A673 (cell line): ENCODE data around the gene RAP1GDS1. TPM values are rescaled to one million over a fixed set of nuclear protein-coding genes. Genes with fewer than 3 reads are reported as not detected.

ENCODE experiments used
- BruUV-seq: library from RNA; stranded (reverse); fragments of 400-500 nt; replicated peaks from 2 replicates; lab custom pipeline; 2021; lab: Mats Ljungman, UMichigan
- CTCF ChIA-PET: fragments of 300-600 bp; sonication (Branson Sonifier 250); formaldehyde crosslinking; loops from one replicate; lab custom pipeline; 2022; ENCODE audit warnings: antibody characterized with exemption; lab: Charles Lee
- POLR2A ChIA-PET: fragments of 300-600 bp; sonication (Branson Sonifier 250); formaldehyde crosslinking; loops from one replicate; lab custom pipeline; 2022; ENCODE audit warnings: antibody characterized with exemption; ENCODE audit not compliant: low non-redundant PET; lab: Charles Lee
- DNase-seq: peaks from one replicate; pipeline ENCODE4 v3.0.0-alpha.2; 2015; ENCODE audit warnings: low spot score
- H3K27ac ChIP-seq: fragments of 200-600 bp; sonication (generic); 2 replicates; pipeline ENCODE4 v1.5.1; 2016; ENCODE audit warnings: mixed run types, low read depth, mild to moderate bottlenecking, mixed read lengths, antibody characterized with exemption, low read length; ENCODE audit not compliant: poor library complexity, severe bottlenecking
- H3K27me3 ChIP-seq: fragments of 200-600 bp; sonication (generic); replicated peaks from 2 replicates; pipeline ENCODE4 v1.6.1; 2017; ENCODE audit warnings: mixed run types, low read depth, mild to moderate bottlenecking, mixed read lengths, antibody characterized with exemption, low read length; ENCODE audit not compliant: insufficient read depth, poor library complexity
- H3K36me3 ChIP-seq: fragments of 200-600 bp; sonication (generic); 2 replicates; pipeline ENCODE4 v1.6.1; 2016; ENCODE audit warnings: mixed run types, mild to moderate bottlenecking, mixed read lengths, antibody characterized with exemption, low read length; ENCODE audit not compliant: insufficient read depth, poor library complexity, severe bottlenecking
- H3K4me1 ChIP-seq: fragments of 200-600 bp; sonication (generic); 2 replicates; pipeline ENCODE4 v1.6.1; 2017; ENCODE audit warnings: mixed run types, mild to moderate bottlenecking, mixed read lengths, antibody characterized with exemption, low read length; ENCODE audit not compliant: insufficient read depth, poor library complexity, severe bottlenecking
- H3K4me3 ChIP-seq: fragments of 200-600 bp; sonication (generic); 2 replicates; pipeline ENCODE4 v1.5.1; 2016; ENCODE audit warnings: low read depth, mixed run types, mild to moderate bottlenecking, mixed read lengths, low read length; ENCODE audit not compliant: poor library complexity, severe bottlenecking
- H3K9me3 ChIP-seq: fragments of 200-600 bp; sonication (generic); 2 replicates; pipeline ENCODE4 v1.6.1; 2016; ENCODE audit warnings: mixed run types, low read depth, mild to moderate bottlenecking, mixed read lengths, antibody characterized with exemption, low read length; ENCODE audit not compliant: poor library complexity, severe bottlenecking
- EZH2 ChIP-seq: fragments of 200-600 bp; sonication (generic); IDR thresholded peaks from 2 replicates; pipeline ENCODE4 v1.6.1; 2017; ENCODE audit warnings: borderline replicate concordance, low read depth, mild to moderate bottlenecking, mixed read lengths, antibody characterized with exemption, low read length; ENCODE audit not compliant: poor library complexity, severe bottlenecking
- intact Hi-C: fragments of 100-400 bp; cut with micrococcal nuclease; formaldehyde crosslinking; loops from one replicate; pipeline ENCODE4 v1.10.0; 2022; ENCODE audit not compliant: unreplicated experiment
- total RNA-seq: library from RNA; stranded (reverse); gene quantifications from 2 replicates; pipeline ENCODE4 v1.2.3, GENCODE V29; 2021
- TF ChIP-seq, protein P1 (sequence below): fragments of 300-800, 200-600 bp; sonication (generic); conservative IDR thresholded peaks from 2 replicates; pipeline ENCODE4 v1.5.1; 2017; ENCODE audit warnings: low read depth, mild to moderate bottlenecking, antibody characterized with exemption, low read length, moderate library complexity, mixed read lengths

The RAP1GDS1 gene
- total RNA-seq, 1 experiment from 2014 or later: 44.5 TPM

DNA sequence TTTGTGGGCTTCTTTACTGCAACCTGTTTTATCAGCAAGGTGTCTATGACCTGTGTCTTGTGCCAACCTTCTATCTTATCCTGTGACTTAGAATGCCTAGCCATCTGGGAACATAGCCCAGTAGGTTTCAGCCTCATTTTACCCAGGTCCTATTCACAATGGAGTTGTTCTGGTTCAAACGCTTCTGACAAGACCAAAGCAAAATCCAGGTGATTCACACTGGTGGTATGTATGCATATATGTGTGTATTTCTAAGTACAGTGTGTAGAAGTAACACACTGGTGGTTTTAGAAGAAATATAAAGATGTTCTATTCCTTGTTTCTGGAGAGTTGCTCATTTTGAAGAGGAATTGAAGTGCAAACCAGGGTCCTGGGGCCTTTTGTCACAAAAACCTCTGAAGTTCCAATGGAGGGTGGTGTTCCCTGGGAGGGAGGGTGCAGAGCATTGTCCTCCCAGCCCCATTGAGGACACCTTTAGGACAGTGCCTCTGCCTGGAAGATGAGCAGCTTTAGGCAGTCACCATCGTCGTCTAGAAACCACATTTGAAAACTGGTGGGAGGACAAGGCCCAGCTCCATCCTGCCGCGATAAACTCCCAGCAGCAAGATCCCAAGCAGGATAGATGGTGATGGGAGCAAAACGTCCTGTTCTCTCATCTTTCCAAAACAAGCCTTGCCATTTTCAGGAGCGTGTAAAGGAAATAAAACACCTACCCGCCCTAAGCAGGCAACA lies 205.8 kb downstream of the RAP1GDS1 start:
- no TSS peak for BruUV-seq
- H3K27ac ChIP-seq: no peak overlapping the region
- intact Hi-C loops: loop anchor here (2.0 to 10.0 kb wide), 9 partner anchors 85 to 938 kb away; partner anchors contain the start of genes EIF4E and TSPAN5
- TF ChIP-seq, protein P1, sequence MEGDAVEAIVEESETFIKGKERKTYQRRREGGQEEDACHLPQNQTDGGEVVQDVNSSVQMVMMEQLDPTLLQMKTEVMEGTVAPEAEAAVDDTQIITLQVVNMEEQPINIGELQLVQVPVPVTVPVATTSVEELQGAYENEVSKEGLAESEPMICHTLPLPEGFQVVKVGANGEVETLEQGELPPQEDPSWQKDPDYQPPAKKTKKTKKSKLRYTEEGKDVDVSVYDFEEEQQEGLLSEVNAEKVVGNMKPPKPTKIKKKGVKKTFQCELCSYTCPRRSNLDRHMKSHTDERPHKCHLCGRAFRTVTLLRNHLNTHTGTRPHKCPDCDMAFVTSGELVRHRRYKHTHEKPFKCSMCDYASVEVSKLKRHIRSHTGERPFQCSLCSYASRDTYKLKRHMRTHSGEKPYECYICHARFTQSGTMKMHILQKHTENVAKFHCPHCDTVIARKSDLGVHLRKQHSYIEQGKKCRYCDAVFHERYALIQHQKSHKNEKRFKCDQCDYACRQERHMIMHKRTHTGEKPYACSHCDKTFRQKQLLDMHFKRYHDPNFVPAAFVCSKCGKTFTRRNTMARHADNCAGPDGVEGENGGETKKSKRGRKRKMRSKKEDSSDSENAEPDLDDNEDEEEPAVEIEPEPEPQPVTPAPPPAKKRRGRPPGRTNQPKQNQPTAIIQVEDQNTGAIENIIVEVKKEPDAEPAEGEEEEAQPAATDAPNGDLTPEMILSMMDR: no peak
- no peak for TF ChIP-seq EZH2
- peaks cover 11% of the 10 kb centered on the region for H3K4me1 ChIP-seq
- ChIA-PET CTCF (interaction anchor here (0.7 to 1.0 kb wide), 2 partner anchors 391 to 589 kb away, joined by 3 to 5 read pairs; no protein-coding TSS in a partner anchor), POLR2A (no interaction called here)
- no peaks in the 10 kb centered on the region for H3K9me3 ChIP-seq
- DNase-seq: no peak
- H3K36me3 ChIP-seq: no peaks in the 10 kb centered on the region
- H3K27me3 ChIP-seq: no peaks in the 10 kb centered on the region
- no peak overlapping the region for H3K4me3 ChIP-seq

DNA sequence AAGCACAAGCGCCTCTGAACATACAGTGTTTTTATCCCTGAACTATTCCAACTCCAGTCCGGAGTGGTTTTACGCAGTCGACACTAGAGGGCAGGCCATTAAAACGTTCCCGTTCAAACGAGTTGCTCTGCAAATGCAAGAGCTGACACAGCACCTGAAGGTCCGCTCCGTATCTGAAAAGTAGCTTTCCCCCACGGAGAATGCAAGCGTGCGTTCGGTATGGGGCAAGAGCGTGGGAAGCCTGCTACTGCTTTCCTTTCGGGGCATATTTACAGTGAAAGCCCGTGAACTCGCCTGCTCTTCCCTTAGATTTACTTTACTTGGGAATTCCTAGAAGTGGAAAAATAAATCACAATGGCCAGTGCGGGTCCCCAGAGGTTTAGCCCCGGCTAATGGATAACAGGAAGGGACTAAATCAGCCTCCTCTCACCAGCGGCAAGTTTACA lies 206.5 kb downstream of the RAP1GDS1 start:
- no peak overlapping the region for H3K27ac ChIP-seq
- TF ChIP-seq, protein P1: peak; percentile 87
- no peak for TF ChIP-seq EZH2
- BruUV-seq: no TSS peak
- H3K4me3 ChIP-seq: peak overlapping the region; percentile 41
- no peaks in the 10 kb centered on the region for H3K36me3 ChIP-seq
- no peaks in the 10 kb centered on the region for H3K27me3 ChIP-seq
- H3K4me1 ChIP-seq: peaks cover 11% of the 10 kb centered on the region
- ChIA-PET POLR2A (no interaction called here), CTCF (interaction anchor here (0.5 to 1.0 kb wide), 9 partner anchors 68 to 589 kb away, joined by 3 to 10 read pairs (median 4); partner anchors contain the start of gene TSPAN5)
- DNase-seq: peak; percentile 92
- H3K9me3 ChIP-seq: no peaks in the 10 kb centered on the region
- intact Hi-C loops: loop anchor here (2.0 to 10.0 kb wide), 9 partner anchors 85 to 937 kb away; partner anchors contain the start of genes EIF4E and TSPAN5

DNA sequence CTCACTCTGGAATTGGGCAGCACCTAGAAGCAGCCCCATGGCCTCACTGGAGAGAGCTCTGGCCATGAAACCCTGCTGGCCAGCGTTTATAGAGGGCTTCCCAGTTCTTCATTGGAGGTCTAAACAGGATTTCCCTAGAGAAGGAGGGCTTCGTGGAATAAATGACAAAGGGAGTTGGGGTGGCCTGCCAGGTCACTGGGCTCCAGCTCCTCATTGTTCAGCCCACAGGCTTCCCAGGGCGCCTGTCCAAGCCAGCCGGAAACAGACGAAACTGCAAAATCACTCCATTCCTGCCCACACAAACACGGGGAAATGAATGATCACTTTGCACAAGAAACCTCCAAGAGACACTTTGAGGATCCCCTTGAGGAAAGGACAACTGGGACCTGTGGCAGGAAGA lies 207.5 kb downstream of the RAP1GDS1 start:
- H3K9me3 ChIP-seq: no peaks in the 10 kb centered on the region
- POLR2A ChIA-PET: no interaction called here
- CTCF ChIA-PET: no interaction called here
- H3K27me3 ChIP-seq: no peaks in the 10 kb centered on the region
- H3K36me3 ChIP-seq: no peaks in the 10 kb centered on the region
- intact Hi-C loops: loop anchor here (5.0 to 10.0 kb wide), 8 partner anchors 84 to 936 kb away; partner anchors contain the start of genes EIF4E and TSPAN5
- H3K27ac ChIP-seq: peak overlapping the region; percentile 17
- DNase-seq: no peak
- no TSS peak for BruUV-seq
- H3K4me1 ChIP-seq: peaks cover 11% of the 10 kb centered on the region
- no peak for TF ChIP-seq EZH2
- TF ChIP-seq, protein P1: no peak
- H3K4me3 ChIP-seq: no peak overlapping the region
